ENCODE data around the gene SETDB2.

The SETDB2 gene

DNA sequence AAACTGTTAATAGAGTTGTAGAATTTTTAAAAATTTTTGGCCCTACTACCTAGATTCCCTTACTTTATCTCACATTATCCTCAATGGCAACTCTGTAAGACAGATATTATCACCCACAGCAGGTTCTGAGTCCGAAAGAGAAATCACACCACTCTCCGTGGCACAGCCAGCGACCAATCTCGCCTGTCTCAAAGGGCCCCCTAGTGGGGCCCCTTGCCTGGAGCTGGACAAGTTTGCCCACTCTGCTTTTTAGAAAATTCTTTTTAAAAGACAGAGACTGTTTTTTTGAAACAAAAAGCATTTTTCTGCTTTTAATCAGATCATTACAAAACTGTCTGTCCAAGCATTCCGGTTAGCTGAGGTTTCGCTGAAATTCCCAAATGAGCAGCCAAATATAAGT is 73.4 kb downstream of the SETDB2 start:
- Histone ChIP-seq H3K36me3 (ENCODE audit: control insufficient read depth, insufficient read depth, low read length) (no peaks in the 10 kb centered on the region), H3K9me3 (ENCODE audit: control insufficient read depth, insufficient read depth, low read length) (no peaks in the 10 kb centered on the region), H3K4me1 (ENCODE audit: control insufficient read depth, insufficient read depth, low read length) (no peaks in the 10 kb centered on the region), H3K9ac (ENCODE audit: low read depth, low read length) (no peak overlapping the region), H3K27me3 (ENCODE audit: control insufficient read depth, insufficient read depth, low read length) (no peaks in the 10 kb centered on the region), H3K4me3 (ENCODE audit: low read depth, low read length) (no peak overlapping the region)

DNA sequence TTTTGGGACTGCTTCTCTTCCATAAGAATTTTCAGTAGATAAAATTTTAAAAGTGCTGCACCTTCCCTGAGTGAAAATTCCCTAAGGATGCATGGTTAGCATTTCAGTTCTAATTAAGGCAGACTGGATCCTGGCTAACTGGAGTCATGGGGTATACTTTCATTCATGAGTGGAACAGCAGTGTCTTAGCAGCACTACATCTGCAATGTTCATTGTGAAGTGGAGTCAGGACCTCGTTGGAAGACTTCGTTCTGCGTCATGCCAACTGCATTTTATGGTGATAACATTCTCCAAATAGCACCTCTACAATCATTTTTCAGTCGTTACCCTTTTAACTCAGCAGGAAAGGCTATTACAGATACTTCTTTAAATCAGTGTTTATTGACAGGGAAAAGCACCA is 77.2 kb downstream of the SETDB2 start:
- Histone ChIP-seq H3K4me3 (ENCODE audit: low read depth, low read length) (no peak overlapping the region), H3K9ac (ENCODE audit: low read depth, low read length) (no peak overlapping the region), H3K36me3 (ENCODE audit: control insufficient read depth, insufficient read depth, low read length) (no peaks in the 10 kb centered on the region), H3K4me1 (ENCODE audit: control insufficient read depth, insufficient read depth, low read length) (no peaks in the 10 kb centered on the region), H3K9me3 (ENCODE audit: control insufficient read depth, insufficient read depth, low read length) (no peaks in the 10 kb centered on the region), H3K27me3 (ENCODE audit: control insufficient read depth, insufficient read depth, low read length) (no peaks in the 10 kb centered on the region)

DNA sequence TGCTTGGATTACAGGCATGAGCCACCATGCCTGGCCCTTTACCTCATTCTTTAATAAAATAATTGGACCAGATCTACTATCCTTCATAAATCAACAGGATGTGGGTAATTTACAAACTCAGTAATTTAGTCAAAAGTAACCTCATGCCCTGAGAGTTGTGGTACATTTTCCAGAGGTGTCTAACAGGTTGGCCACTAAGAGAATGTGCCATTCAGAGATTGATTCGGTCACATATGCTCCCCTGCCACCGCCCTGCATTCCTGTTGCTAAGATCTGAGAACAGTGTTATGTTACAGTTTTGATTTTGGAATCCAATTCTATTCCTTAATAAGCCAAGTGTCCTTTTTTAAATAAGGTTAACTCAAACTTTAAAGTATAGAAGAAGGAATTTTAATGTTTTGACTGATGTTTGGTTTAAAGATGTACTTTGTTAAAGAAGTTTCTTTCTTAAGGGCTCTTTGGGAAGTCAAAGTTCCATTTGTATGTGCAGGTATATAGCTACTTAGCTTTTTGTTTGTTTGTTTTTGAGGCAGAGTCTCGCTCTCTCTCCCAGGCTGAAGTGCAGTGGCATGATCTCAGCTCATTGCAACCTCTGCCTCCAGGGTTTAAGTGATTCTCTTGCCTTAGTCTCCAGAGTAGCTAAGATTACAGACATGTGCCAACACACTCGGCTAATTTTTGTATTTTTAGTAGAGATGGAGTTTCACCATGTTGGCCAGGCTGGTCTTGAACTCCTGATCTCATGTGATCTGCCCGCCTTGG is 80.8 kb downstream of the SETDB2 start:
- Histone ChIP-seq H3K4me1 (ENCODE audit: control insufficient read depth, insufficient read depth, low read length) (no peaks in the 10 kb centered on the region), H3K36me3 (ENCODE audit: control insufficient read depth, insufficient read depth, low read length) (no peaks in the 10 kb centered on the region), H3K4me3 (ENCODE audit: low read depth, low read length) (no peak overlapping the region), H3K27me3 (ENCODE audit: control insufficient read depth, insufficient read depth, low read length) (no peaks in the 10 kb centered on the region), H3K9me3 (ENCODE audit: control insufficient read depth, insufficient read depth, low read length) (no peaks in the 10 kb centered on the region), H3K9ac (ENCODE audit: low read depth, low read length) (no peak overlapping the region)

DNA sequence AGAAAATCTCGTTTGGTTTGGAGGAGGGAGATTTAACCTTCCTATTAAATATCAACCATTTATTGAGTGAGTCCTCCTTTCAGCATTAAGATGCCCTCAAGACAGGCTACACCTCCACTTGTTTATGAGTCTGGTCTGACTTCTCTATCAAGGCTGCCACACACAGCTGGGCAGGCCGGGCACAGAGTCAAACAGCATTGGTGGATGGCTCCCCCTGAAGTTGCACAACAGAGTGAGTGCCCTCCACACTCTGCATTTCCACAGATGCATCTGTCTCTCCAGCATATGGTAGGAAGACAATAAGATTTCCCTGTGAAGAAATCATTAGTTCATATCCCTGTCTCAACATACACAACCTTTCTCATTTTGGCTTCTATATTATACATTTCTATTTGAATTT is 83.0 kb downstream of the SETDB2 start:
- H3K4me1 ChIP-seq (ENCODE audit: control insufficient read depth, insufficient read depth, low read length): no peaks in the 10 kb centered on the region
- no peak overlapping the region for H3K9ac ChIP-seq (ENCODE audit: low read depth, low read length)
- no peaks in the 10 kb centered on the region for H3K9me3 ChIP-seq (ENCODE audit: control insufficient read depth, insufficient read depth, low read length)
- no peak overlapping the region for H3K4me3 ChIP-seq (ENCODE audit: low read depth, low read length)
- H3K27me3 ChIP-seq (ENCODE audit: control insufficient read depth, insufficient read depth, low read length): no peaks in the 10 kb centered on the region
- no peaks in the 10 kb centered on the region for H3K36me3 ChIP-seq (ENCODE audit: control insufficient read depth, insufficient read depth, low read length)

DNA sequence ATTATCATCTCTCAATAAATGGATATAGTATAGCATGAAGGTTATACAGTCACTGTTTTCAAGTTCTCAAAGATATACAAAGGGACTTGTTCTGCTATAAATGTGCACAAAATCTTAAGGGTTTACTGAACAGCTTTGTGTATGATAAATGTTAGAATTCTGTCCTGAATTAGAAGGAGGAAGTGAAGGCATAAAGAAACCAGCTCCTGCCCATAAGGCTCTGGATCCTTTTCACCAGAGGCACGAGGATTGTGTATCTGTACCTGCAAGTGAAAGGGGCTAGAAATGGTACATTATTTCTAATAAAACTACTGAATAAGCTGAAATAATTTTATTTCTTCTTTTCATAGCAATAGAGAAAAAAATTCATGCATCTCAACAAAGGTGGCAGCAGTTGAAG is 84.1 kb downstream of the SETDB2 start:
- no peaks in the 10 kb centered on the region for H3K36me3 ChIP-seq (ENCODE audit: control insufficient read depth, insufficient read depth, low read length)
- no peaks in the 10 kb centered on the region for H3K27me3 ChIP-seq (ENCODE audit: control insufficient read depth, insufficient read depth, low read length)
- no peaks in the 10 kb centered on the region for H3K4me1 ChIP-seq (ENCODE audit: control insufficient read depth, insufficient read depth, low read length)

DNA sequence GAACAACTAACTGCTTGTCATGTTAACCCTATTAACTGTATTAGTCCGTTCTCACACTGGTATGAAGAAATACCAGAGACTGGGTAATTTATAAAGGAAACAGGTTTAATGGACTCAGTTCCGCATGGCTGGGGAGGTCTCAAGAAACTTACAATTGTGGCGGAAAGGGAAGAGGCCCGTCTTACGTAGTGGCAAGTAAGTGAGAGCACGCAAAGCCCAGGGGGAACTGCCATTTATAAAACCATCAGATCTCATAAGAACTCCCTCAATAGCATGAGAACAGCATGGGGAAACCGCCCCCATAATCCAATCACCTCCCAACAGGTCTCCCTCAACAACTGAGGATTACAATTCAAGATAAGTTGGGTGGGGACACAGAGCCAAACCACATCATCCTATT is 86.4 kb downstream of the SETDB2 start:
- Histone ChIP-seq H3K9ac (ENCODE audit: low read depth, low read length) (no peak overlapping the region), H3K4me1 (ENCODE audit: control insufficient read depth, insufficient read depth, low read length) (no peaks in the 10 kb centered on the region), H3K4me3 (ENCODE audit: low read depth, low read length) (no peak overlapping the region), H3K9me3 (ENCODE audit: control insufficient read depth, insufficient read depth, low read length) (no peaks in the 10 kb centered on the region), H3K36me3 (ENCODE audit: control insufficient read depth, insufficient read depth, low read length) (no peaks in the 10 kb centered on the region), H3K27me3 (ENCODE audit: control insufficient read depth, insufficient read depth, low read length) (no peaks in the 10 kb centered on the region)

More for the DNA sequence above, 84.1 kb downstream of the SETDB2 start:
- Histone ChIP-seq H3K9ac (ENCODE audit: low read depth, low read length) (no peak overlapping the region), H3K4me3 (ENCODE audit: low read depth, low read length) (no peak overlapping the region), H3K9me3 (ENCODE audit: control insufficient read depth, insufficient read depth, low read length) (no peaks in the 10 kb centered on the region)

DNA sequence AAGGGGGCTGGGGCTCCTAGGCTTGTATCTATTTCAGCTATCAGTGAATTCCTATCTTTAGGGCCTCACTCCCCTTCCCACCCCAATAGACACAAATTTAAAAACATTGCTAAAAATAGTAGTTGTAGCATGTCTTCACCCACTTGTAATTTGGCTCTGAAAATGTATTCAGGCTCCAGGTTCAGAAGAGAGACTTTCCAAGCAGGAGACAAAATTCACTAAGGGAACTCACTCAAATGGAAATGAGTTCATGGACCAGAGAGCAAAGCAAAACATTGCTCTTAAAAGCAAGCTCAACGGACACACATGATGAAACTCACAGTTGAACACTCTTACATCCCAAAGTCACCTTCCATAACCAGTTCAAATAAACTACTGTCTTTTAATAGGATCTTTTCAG is 88.5 kb downstream of the SETDB2 start:
- no peak overlapping the region for H3K9ac ChIP-seq (ENCODE audit: low read depth, low read length)
- no peaks in the 10 kb centered on the region for H3K36me3 ChIP-seq (ENCODE audit: control insufficient read depth, insufficient read depth, low read length)
- H3K4me1 ChIP-seq (ENCODE audit: control insufficient read depth, insufficient read depth, low read length): no peaks in the 10 kb centered on the region
- H3K4me3 ChIP-seq (ENCODE audit: low read depth, low read length): no peak overlapping the region
- H3K9me3 ChIP-seq (ENCODE audit: control insufficient read depth, insufficient read depth, low read length): no peaks in the 10 kb centered on the region
- no peaks in the 10 kb centered on the region for H3K27me3 ChIP-seq (ENCODE audit: control insufficient read depth, insufficient read depth, low read length)

DNA sequence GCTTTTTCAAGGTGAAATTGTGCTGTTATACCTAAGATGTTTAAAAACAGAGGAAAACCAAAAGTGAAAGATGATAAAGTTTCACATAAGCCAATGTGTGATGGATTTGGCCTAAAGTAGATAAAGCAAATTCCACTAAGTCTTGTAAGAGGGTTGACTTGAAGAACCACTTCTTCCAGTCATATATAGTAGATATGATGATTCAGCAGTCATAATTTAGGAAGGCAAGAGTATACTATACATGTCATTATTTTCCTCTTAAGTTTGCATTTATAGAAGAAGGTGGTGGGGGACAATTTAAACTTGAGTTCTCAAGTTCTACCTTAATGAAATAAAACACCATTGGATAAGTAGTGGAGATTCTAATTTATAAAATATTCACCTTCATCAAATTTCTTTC is 88.9 kb downstream of the SETDB2 start:
- Histone ChIP-seq H3K27me3 (ENCODE audit: control insufficient read depth, insufficient read depth, low read length) (no peaks in the 10 kb centered on the region), H3K4me3 (ENCODE audit: low read depth, low read length) (no peak overlapping the region), H3K9me3 (ENCODE audit: control insufficient read depth, insufficient read depth, low read length) (no peaks in the 10 kb centered on the region), H3K4me1 (ENCODE audit: control insufficient read depth, insufficient read depth, low read length) (no peaks in the 10 kb centered on the region), H3K36me3 (ENCODE audit: control insufficient read depth, insufficient read depth, low read length) (no peaks in the 10 kb centered on the region), H3K9ac (ENCODE audit: low read depth, low read length) (no peak overlapping the region)

DNA sequence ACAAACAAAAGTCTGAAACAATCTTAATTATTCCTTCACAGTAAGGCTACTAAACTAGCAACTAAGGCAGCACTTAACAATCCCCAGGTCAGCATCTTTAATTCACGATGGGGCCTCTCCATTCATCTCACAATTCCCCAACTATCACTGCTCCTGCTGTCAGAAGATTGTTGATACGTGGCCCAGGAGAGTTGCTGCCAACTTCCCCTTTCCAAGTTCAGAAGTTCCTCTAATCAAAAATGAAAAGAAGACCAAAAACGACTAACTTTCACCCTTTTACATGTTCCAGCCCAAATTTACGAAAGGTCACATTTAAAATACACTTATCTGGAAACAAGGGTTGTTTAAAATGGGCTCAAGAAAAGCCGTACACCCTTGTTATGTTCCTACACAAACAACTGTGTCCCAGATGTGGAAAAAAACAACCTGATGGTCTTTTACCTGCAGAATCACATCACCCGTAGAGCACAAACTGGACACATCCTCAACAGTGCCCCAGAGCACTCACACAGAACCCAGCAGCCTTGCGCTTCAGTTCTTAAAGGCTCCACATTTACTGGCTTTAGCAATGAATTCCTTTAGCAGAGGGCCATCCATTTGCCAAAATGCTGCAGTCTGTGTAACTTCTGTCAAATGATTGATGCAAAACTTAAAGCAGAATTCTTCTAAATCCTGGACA is 89.7 kb downstream of the SETDB2 start:
- H3K4me3 ChIP-seq (ENCODE audit: low read depth, low read length): no peak overlapping the region
- H3K4me1 ChIP-seq (ENCODE audit: control insufficient read depth, insufficient read depth, low read length): no peaks in the 10 kb centered on the region
- no peaks in the 10 kb centered on the region for H3K36me3 ChIP-seq (ENCODE audit: control insufficient read depth, insufficient read depth, low read length)
- H3K9ac ChIP-seq (ENCODE audit: low read depth, low read length): no peak overlapping the region
- H3K9me3 ChIP-seq (ENCODE audit: control insufficient read depth, insufficient read depth, low read length): no peaks in the 10 kb centered on the region
- H3K27me3 ChIP-seq (ENCODE audit: control insufficient read depth, insufficient read depth, low read length): no peaks in the 10 kb centered on the region

DNA sequence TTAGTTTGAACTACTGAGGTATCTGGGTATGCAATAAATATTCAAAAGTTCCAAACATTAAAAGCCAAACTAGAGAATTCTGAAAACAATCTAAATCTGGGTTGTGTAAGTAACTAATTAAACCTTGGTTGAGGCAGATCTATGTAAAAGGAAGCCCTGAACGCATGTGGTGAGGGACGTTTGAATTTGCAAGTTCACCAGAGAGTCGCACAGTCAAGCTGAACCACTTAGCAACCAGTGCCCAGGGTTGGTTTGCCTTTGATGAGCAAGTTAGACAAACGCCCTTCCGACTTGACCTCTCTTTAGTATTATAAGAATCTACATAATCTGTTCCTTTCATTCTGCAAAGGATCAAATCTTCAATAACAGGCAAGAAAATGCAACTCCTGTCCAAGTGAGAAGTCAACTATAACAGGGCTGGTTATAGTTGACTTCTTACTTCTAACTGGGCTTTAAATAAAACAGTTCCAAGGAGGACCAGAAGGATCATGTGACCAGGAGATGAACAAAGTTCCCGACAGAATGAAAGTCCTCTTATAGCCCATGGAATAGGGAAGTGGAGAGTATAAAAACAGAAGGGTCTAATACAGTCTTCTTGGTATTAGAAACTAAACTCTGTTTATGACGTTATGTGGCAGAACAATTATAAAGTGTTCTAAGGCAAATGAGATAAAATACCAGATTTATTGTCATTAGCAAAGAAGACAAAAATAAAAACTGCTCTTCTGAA is 92.2 kb downstream of the SETDB2 start:
- no peaks in the 10 kb centered on the region for H3K4me1 ChIP-seq (ENCODE audit: control insufficient read depth, insufficient read depth, low read length)
- no peak overlapping the region for H3K4me3 ChIP-seq (ENCODE audit: low read depth, low read length)
- no peaks in the 10 kb centered on the region for H3K9me3 ChIP-seq (ENCODE audit: control insufficient read depth, insufficient read depth, low read length)
- no peaks in the 10 kb centered on the region for H3K36me3 ChIP-seq (ENCODE audit: control insufficient read depth, insufficient read depth, low read length)
- no peak overlapping the region for H3K9ac ChIP-seq (ENCODE audit: low read depth, low read length)
- no peaks in the 10 kb centered on the region for H3K27me3 ChIP-seq (ENCODE audit: control insufficient read depth, insufficient read depth, low read length)

DNA sequence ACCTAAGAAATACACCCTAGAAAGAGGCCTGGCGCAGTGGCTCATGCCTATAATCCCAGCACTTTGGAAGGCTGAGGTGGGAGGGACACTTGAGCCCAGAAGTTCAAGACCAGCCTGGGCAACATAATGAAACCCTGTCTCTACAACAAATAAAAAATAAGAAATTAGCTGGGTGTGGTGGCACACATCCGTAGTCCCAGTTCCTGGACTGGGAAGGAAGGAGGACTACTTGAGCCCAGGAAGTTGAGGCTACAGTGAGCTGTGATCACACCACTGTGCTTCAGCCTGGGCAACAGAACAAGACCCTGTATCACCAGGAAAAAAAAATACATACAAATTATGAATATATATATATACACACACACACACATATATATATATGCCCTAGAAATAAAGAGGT is 94.3 kb downstream of the SETDB2 start:
- Histone ChIP-seq H3K9me3 (ENCODE audit: control insufficient read depth, insufficient read depth, low read length) (no peaks in the 10 kb centered on the region), H3K4me3 (ENCODE audit: low read depth, low read length) (no peak overlapping the region), H3K9ac (ENCODE audit: low read depth, low read length) (no peak overlapping the region), H3K27me3 (ENCODE audit: control insufficient read depth, insufficient read depth, low read length) (no peaks in the 10 kb centered on the region), H3K36me3 (ENCODE audit: control insufficient read depth, insufficient read depth, low read length) (no peaks in the 10 kb centered on the region), H3K4me1 (ENCODE audit: control insufficient read depth, insufficient read depth, low read length) (no peaks in the 10 kb centered on the region)

DNA sequence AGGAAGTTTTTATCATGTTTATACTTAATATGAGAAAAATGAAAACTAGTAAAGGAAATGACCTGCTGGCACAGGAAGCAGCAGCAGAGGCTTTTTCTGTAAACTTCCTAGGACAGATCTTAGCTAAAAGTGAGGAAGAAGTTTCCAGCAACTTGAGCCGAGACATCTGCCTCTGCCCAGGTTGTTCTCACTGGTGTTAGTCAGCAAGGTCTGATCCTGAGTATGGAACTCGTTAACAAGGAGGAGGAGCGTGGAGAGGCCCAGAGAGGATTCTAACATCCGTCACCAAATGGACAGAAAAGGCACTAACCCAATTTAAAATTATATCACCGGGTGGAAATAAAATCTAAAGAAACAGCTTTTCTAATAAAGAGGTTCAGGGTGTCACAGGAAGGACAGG is 95.2 kb downstream of the SETDB2 start:
- H3K27me3 ChIP-seq (ENCODE audit: control insufficient read depth, insufficient read depth, low read length): no peaks in the 10 kb centered on the region
- no peak overlapping the region for H3K4me3 ChIP-seq (ENCODE audit: low read depth, low read length)
- H3K36me3 ChIP-seq (ENCODE audit: control insufficient read depth, insufficient read depth, low read length): no peaks in the 10 kb centered on the region
- H3K9me3 ChIP-seq (ENCODE audit: control insufficient read depth, insufficient read depth, low read length): no peaks in the 10 kb centered on the region
- H3K4me1 ChIP-seq (ENCODE audit: control insufficient read depth, insufficient read depth, low read length): no peaks in the 10 kb centered on the region
- H3K9ac ChIP-seq (ENCODE audit: low read depth, low read length): no peak overlapping the region

All from iPS-15b (cell line).